HepG2 (cell line): ENCODE measurements around the gene METAP1D. TPM values are rescaled to one million over a fixed set of nuclear protein-coding genes. Genes with fewer than 3 reads are reported as not detected.
A peak's percentile ranks its signal among the peaks of the same experiment; 100 is the strongest.

Experiments used
- BCL6 ChIP-seq: IDR thresholded peaks from 2 replicates; pipeline ENCODE4 v1.6.1; 2016; ENCODE audit warnings: missing genetic modification reagents, missing compliant biosample characterization
- ETV6 ChIP-seq: sonication (generic); formaldehyde crosslinking; conservative IDR thresholded peaks from 2 replicates; pipeline ENCODE4 v1.4.0; 2020; ENCODE audit warnings: missing genetic modification reagents
- FOSL2 ChIP-seq: sonication (generic); formaldehyde crosslinking; IDR thresholded peaks from 2 replicates; pipeline ENCODE4 v1.4.0; 2020; ENCODE audit warnings: missing genetic modification reagents
- HNRNPLL ChIP-seq: fragments of 200-400 bp; formaldehyde crosslinking; IDR thresholded peaks from 2 replicates; pipeline ENCODE4 v1.6.1; 2017; ENCODE audit warnings: mild to moderate bottlenecking, low read depth, low read length; ENCODE audit not compliant: poor library complexity, severe bottlenecking
- NCOA1 ChIP-seq: sonication (generic); formaldehyde crosslinking; IDR thresholded peaks from 2 replicates; pipeline ENCODE4 v1.9.0; 2021; ENCODE audit warnings: missing genetic modification reagents
- POLR2AphosphoS5 ChIP-seq: IDR thresholded peaks from 2 replicates; pipeline ENCODE4 v1.6.1; 2012; ENCODE audit warnings: low read depth, low read length
- SMC3 ChIP-seq: IDR thresholded peaks from 2 replicates; pipeline ENCODE4 v1.6.1; 2011; ENCODE audit warnings: low read length, improper control_type of control experiment
- SRY ChIP-seq: sonication (generic); formaldehyde crosslinking; IDR thresholded peaks from 2 replicates; pipeline ENCODE4 v1.8.0; 2022; ENCODE audit warnings: mild to moderate bottlenecking, missing genetic modification reagents
- ZNF577 ChIP-seq: sonication (generic); formaldehyde crosslinking; IDR thresholded peaks from 2 replicates; pipeline ENCODE4 v1.4.0; 2020; ENCODE audit warnings: mild to moderate bottlenecking, low read depth, missing genetic modification reagents, borderline replicate concordance
- ZNF883 ChIP-seq: sonication (generic); formaldehyde crosslinking; IDR thresholded peaks from 2 replicates; pipeline ENCODE4 v1.5.1; 2020; ENCODE audit warnings: mild to moderate bottlenecking, missing genetic modification reagents; ENCODE audit errors: not compliant biosample characterization
- polyA plus RNA-seq, 8 experiments: library from polyadenylated mRNA; depleted of rRNA in 3 of 8; stranded (reverse) in 7 of 8; unstranded in 1 of 8; fragments of >200 nt; fragmentation: Illumina TruSeq in 4 of 8; extraction: Trizol in 4 of 8; gene quantifications; 2 replicates each; pipeline versions ENCODE4 v1.2.1 to v1.2.3, GENCODE V29; 2011 to 2016; ENCODE audit warnings: low read depth in 4 of 8, missing spikeins in 1 of 8, mixed read lengths in 1 of 8; ENCODE audit not compliant: insufficient read depth in 1 of 8
- total RNA-seq, 5 experiments: library from RNA; depleted of rRNA; stranded (reverse); fragments of >200 nt; fragmentation: Illumina TruSeq; extraction: Trizol; gene quantifications; 2 replicates each; pipeline ENCODE4 v1.2.3, GENCODE V29; 2016; ENCODE audit warnings: low read depth in 1 of 5
- TF ChIP-seq, protein P1 (sequence below): sonication (generic); formaldehyde crosslinking; IDR thresholded peaks from 2 replicates; pipeline ENCODE4 v1.5.0; 2020; ENCODE audit warnings: missing genetic modification reagents
- TF ChIP-seq, protein P2 (sequence below): sonication (generic); formaldehyde crosslinking; IDR thresholded peaks from 2 replicates; pipeline ENCODE4 v1.5.1; 2020; ENCODE audit warnings: mild to moderate bottlenecking, missing genetic modification reagents, borderline replicate concordance
- TF ChIP-seq, protein P3 (sequence below): sonication (generic); formaldehyde crosslinking; IDR thresholded peaks from 2 replicates; pipeline ENCODE4 v1.5.0; 2020; ENCODE audit warnings: mild to moderate bottlenecking, missing genetic modification reagents, borderline replicate concordance
- TF ChIP-seq, protein P4 (sequence below): sonication (generic); formaldehyde crosslinking; IDR thresholded peaks from 2 replicates; pipeline ENCODE4 v1.4.0; 2020; ENCODE audit warnings: mild to moderate bottlenecking, low read depth, missing genetic modification reagents
- TF ChIP-seq, protein P5 (sequence below), 2 experiments: sonication (generic) in 1 of 2; formaldehyde crosslinking in 1 of 2; IDR thresholded peaks; 2 replicates each; pipeline versions ENCODE4 v1.4.0 to v1.6.1; 2018 to 2020; ENCODE audit warnings: missing genetic modification reagents in 2 of 2, borderline replicate concordance in 1 of 2, low read depth in 1 of 2, mild to moderate bottlenecking in 1 of 2, missing biosample characterization in 1 of 2

The METAP1D gene
- total and polyA plus RNA-seq, 2 of the 13 experiments (the other 11 are each of a cell fraction or from before 2014, with no cell fraction given): 14.7 to 21.6 TPM

DNA sequence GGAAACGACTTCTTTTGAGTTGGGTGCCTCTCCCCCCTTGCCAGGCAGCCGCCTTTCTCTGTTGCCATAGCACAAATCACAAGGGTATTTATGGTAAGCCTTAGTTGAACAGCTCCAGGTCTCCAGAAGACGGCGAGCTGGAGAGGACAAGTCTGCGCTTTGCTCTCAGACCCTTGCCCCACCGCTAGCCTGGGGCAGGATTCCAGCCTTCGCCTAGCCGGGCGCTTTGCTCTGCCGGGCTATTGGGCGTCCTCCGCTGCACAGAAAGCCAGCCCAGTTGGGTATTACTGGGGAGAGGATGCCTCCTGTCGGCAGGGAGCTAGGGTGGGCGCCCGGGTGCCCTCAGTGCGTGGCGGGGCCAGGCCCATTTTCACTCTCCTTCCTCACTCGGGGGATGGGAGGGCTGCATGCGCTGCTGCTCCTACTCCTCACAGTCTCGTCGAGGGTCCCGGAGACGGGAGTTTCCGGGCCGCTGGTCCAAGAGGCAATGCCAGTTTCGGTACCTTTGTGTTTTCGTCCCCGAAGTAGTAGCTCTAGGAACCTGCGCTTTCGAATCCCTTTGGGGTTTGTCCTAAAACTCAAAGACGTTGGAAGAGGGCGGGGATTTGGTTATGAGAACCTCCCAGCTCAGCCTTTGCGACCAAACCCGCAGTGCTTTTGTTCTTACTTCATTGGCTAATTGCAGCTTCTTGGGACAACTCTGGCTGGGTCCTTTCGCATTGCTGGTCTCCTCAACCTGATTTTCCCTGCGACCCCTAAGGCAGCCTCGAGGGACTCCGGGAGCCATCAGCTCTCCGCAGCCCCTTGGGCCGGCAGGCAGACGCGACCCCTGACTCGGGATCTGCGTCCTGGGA lies 106.6 kb downstream of the METAP1D start (continued):
- TF ChIP-seq FOSL2 (CRISPR knock-in tag): peak; percentile 12; the same call in 1 of the 2 replicates
- TF ChIP-seq, protein P1, sequence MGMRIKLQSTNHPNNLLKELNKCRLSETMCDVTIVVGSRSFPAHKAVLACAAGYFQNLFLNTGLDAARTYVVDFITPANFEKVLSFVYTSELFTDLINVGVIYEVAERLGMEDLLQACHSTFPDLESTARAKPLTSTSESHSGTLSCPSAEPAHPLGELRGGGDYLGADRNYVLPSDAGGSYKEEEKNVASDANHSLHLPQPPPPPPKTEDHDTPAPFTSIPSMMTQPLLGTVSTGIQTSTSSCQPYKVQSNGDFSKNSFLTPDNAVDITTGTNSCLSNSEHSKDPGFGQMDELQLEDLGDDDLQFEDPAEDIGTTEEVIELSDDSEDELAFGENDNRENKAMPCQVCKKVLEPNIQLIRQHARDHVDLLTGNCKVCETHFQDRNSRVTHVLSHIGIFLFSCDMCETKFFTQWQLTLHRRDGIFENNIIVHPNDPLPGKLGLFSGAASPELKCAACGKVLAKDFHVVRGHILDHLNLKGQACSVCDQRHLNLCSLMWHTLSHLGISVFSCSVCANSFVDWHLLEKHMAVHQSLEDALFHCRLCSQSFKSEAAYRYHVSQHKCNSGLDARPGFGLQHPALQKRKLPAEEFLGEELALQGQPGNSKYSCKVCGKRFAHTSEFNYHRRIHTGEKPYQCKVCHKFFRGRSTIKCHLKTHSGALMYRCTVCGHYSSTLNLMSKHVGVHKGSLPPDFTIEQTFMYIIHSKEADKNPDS (CRISPR knock-in tag): peak; percentile 85; the same call in 1 of the 2 replicates
- peak; percentile 55; the same call in 1 of the 2 replicates for TF ChIP-seq SMC3
- no peak for TF ChIP-seq ETV6 (CRISPR knock-in tag)
- 0 out of 2 replicates have a peak, but pooled peaks have one; percentile 42 for TF ChIP-seq NCOA1
- TF ChIP-seq, protein P2, sequence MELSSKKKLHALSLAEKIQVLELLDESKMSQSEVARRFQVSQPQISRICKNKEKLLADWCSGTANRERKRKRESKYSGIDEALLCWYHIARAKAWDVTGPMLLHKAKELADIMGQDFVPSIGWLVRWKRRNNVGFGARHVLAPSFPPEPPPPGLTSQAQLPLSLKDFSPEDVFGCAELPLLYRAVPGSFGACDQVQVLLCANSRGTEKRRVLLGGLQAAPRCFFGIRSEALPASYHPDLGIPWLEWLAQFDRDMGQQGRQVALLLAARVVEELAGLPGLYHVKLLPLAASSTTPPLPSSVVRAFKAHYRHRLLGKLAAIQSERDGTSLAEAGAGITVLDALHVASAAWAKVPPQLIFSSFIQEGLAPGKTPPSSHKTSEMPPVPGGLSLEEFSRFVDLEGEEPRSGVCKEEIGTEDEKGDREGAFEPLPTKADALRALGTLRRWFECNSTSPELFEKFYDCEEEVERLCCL (CRISPR knock-in tag): 0 out of 2 replicates have a peak, but pooled peaks have one; percentile 53
- TF ChIP-seq, protein P3, sequence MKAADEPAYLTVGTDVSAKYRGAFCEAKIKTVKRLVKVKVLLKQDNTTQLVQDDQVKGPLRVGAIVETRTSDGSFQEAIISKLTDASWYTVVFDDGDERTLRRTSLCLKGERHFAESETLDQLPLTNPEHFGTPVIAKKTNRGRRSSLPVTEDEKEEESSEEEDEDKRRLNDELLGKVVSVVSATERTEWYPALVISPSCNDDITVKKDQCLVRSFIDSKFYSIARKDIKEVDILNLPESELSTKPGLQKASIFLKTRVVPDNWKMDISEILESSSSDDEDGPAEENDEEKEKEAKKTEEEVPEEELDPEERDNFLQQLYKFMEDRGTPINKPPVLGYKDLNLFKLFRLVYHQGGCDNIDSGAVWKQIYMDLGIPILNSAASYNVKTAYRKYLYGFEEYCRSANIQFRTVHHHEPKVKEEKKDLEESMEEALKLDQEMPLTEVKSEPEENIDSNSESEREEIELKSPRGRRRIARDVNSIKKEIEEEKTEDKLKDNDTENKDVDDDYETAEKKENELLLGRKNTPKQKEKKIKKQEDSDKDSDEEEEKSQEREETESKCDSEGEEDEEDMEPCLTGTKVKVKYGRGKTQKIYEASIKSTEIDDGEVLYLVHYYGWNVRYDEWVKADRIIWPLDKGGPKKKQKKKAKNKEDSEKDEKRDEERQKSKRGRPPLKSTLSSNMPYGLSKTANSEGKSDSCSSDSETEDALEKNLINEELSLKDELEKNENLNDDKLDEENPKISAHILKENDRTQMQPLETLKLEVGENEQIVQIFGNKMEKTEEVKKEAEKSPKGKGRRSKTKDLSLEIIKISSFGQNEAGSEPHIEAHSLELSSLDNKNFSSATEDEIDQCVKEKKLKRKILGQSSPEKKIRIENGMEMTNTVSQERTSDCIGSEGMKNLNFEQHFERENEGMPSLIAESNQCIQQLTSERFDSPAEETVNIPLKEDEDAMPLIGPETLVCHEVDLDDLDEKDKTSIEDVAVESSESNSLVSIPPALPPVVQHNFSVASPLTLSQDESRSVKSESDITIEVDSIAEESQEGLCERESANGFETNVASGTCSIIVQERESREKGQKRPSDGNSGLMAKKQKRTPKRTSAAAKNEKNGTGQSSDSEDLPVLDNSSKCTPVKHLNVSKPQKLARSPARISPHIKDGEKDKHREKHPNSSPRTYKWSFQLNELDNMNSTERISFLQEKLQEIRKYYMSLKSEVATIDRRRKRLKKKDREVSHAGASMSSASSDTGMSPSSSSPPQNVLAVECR (CRISPR knock-in tag): peak; percentile 69
- TF ChIP-seq HNRNPLL: peak; percentile 62
- no peak for TF ChIP-seq SRY (CRISPR knock-in tag)
- TF ChIP-seq BCL6 (CRISPR knock-in tag): peak; percentile 5; the same call in 1 of the 2 replicates
- TF ChIP-seq, protein P4, sequence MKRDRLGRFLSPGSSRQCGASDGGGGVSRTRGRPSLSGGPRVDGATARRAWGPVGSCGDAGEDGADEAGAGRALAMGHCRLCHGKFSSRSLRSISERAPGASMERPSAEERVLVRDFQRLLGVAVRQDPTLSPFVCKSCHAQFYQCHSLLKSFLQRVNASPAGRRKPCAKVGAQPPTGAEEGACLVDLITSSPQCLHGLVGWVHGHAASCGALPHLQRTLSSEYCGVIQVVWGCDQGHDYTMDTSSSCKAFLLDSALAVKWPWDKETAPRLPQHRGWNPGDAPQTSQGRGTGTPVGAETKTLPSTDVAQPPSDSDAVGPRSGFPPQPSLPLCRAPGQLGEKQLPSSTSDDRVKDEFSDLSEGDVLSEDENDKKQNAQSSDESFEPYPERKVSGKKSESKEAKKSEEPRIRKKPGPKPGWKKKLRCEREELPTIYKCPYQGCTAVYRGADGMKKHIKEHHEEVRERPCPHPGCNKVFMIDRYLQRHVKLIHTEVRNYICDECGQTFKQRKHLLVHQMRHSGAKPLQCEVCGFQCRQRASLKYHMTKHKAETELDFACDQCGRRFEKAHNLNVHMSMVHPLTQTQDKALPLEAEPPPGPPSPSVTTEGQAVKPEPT (CRISPR knock-in tag): peak; percentile 80
- no peak for TF ChIP-seq ZNF577
- peak; percentile 43 for TF ChIP-seq ZNF883 (CRISPR knock-in tag)
- TF ChIP-seq, protein P5, sequence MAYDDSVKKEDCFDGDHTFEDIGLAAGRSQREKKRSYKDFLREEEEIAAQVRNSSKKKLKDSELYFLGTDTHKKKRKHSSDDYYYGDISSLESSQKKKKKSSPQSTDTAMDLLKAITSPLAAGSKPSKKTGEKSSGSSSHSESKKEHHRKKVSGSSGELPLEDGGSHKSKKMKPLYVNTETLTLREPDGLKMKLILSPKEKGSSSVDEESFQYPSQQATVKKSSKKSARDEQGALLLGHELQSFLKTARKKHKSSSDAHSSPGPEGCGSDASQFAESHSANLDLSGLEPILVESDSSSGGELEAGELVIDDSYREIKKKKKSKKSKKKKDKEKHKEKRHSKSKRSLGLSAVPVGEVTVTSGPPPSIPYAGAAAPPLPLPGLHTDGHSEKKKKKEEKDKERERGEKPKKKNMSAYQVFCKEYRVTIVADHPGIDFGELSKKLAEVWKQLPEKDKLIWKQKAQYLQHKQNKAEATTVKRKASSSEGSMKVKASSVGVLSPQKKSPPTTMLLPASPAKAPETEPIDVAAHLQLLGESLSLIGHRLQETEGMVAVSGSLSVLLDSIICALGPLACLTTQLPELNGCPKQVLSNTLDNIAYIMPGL (CRISPR knock-in tag; IDR thresholded peaks at IDR 0.05; ENCODE audit: borderline replicate concordance in 1 of 2, low read depth in 1 of 2): peak; percentile 83 to 93; a peak in 3 of 4 replicates
- no peak for TF ChIP-seq POLR2AphosphoS5
- TF ChIP-seq, all 625 proteins: peak for 101
